HepG2 (cell line): ENCODE data around the gene TP73. TPM values are rescaled to one million over a fixed set of nuclear protein-coding genes. Genes with fewer than 3 reads are reported as not detected.

ENCODE experiments used
- CBX2 ChIP-seq, 2 experiments: fragments of 200-600 bp in 1 of 2; sonication (generic); formaldehyde crosslinking in 1 of 2; IDR thresholded peaks; 2 replicates each; pipeline versions ENCODE4 v1.7.0 to v1.8.1; 2018 to 2022; ENCODE audit warnings: low read depth in 2 of 2, low read length in 1 of 2, mild to moderate bottlenecking in 1 of 2, missing genetic modification reagents in 1 of 2
- EHMT2 ChIP-seq: fragments of 200-600 bp; sonication (generic); IDR thresholded peaks from 2 replicates; pipeline ENCODE4 v1.7.0; 2017; ENCODE audit warnings: antibody characterized with exemption, low read depth, low read length, borderline replicate concordance
- ERF ChIP-seq: IDR thresholded peaks from 2 replicates; pipeline ENCODE4 v1.6.1; 2018; ENCODE audit warnings: missing biosample characterization, missing genetic modification reagents
- HOXA5 ChIP-seq: sonication (generic); formaldehyde crosslinking; IDR thresholded peaks from 2 replicates; pipeline ENCODE4 v1.4.0; 2020; ENCODE audit warnings: missing genetic modification reagents
- IRF1 ChIP-seq: sonication (generic); formaldehyde crosslinking; IDR thresholded peaks from 2 replicates; pipeline ENCODE4 v1.4.0; 2020; ENCODE audit warnings: low read depth, mild to moderate bottlenecking, missing genetic modification reagents
- KDM5A ChIP-seq: fragments of 200-600 bp; sonication (generic); IDR thresholded peaks from 2 replicates; pipeline ENCODE4 v1.7.0; 2018; ENCODE audit warnings: antibody characterized with exemption, mild to moderate bottlenecking, low read length, borderline replicate concordance
- KMT2B ChIP-seq: IDR thresholded peaks from 2 replicates; pipeline ENCODE4 v1.6.1; 2016; ENCODE audit warnings: missing genetic modification reagents, missing compliant biosample characterization
- LBX2 ChIP-seq: sonication (generic); formaldehyde crosslinking; IDR thresholded peaks from 2 replicates; pipeline ENCODE4 v1.5.0; 2020; ENCODE audit warnings: missing genetic modification reagents, mild to moderate bottlenecking, borderline replicate concordance
- NR2C2 ChIP-seq: sonication (generic); formaldehyde crosslinking; IDR thresholded peaks from 2 replicates; pipeline ENCODE4 v1.4.0; 2020; ENCODE audit warnings: missing genetic modification reagents, mild to moderate bottlenecking, moderate library complexity, borderline replicate concordance
- POGZ ChIP-seq: sonication (generic); formaldehyde crosslinking; IDR thresholded peaks from 2 replicates; pipeline ENCODE4 v1.4.0; 2020; ENCODE audit warnings: mild to moderate bottlenecking, missing genetic modification reagents
- RELA ChIP-seq: sonication (generic); formaldehyde crosslinking; IDR thresholded peaks from 2 replicates; pipeline ENCODE4 v1.4.0; 2020; ENCODE audit warnings: missing genetic modification reagents
- SIX1 ChIP-seq: sonication (generic); formaldehyde crosslinking; IDR thresholded peaks from 2 replicates; pipeline ENCODE4 v1.4.0; 2020; ENCODE audit warnings: missing genetic modification reagents, borderline replicate concordance
- TBX2 ChIP-seq: sonication (generic); formaldehyde crosslinking; IDR thresholded peaks from 2 replicates; pipeline ENCODE4 v1.5.0; 2020; ENCODE audit warnings: missing genetic modification reagents, mild to moderate bottlenecking, borderline replicate concordance
- TCF12 ChIP-seq, 2 experiments: fragments of 450-650 bp in 1 of 2; sonication (generic) in 1 of 2; formaldehyde crosslinking in 1 of 2; IDR thresholded peaks; 2 replicates each; pipeline versions ENCODE4 v1.6.1 to v1.8.0; 2017 to 2022; ENCODE audit warnings: antibody characterized with exemption in 1 of 2, mild to moderate bottlenecking in 1 of 2, missing genetic modification reagents in 1 of 2, moderate library complexity in 1 of 2
- ZBTB38 ChIP-seq: sonication (generic); formaldehyde crosslinking; IDR thresholded peaks from 2 replicates; pipeline ENCODE4 v1.5.1; 2020; ENCODE audit warnings: mild to moderate bottlenecking, missing genetic modification reagents
- ZNF318 ChIP-seq: sonication (generic); formaldehyde crosslinking; IDR thresholded peaks from 2 replicates; pipeline ENCODE4 v1.4.0; 2020; ENCODE audit warnings: mild to moderate bottlenecking, missing genetic modification reagents
- ZNF546 ChIP-seq: sonication (generic); formaldehyde crosslinking; conservative IDR thresholded peaks from 2 replicates; pipeline ENCODE4 v1.8.1; 2023; ENCODE audit warnings: mild to moderate bottlenecking, missing genetic modification reagents
- ZNF556 ChIP-seq: sonication (generic); formaldehyde crosslinking; IDR thresholded peaks from 2 replicates; pipeline ENCODE4 v1.4.0; 2020; ENCODE audit warnings: mild to moderate bottlenecking, missing genetic modification reagents, borderline replicate concordance
- ZNF788 ChIP-seq: sonication (generic); formaldehyde crosslinking; IDR thresholded peaks from 2 replicates; pipeline ENCODE4 v1.5.0; 2020; ENCODE audit warnings: mild to moderate bottlenecking, missing genetic modification reagents, borderline replicate concordance
- ZNF878 ChIP-seq: sonication (generic); formaldehyde crosslinking; IDR thresholded peaks from 2 replicates; pipeline ENCODE4 v1.8.1; 2023; ENCODE audit warnings: mild to moderate bottlenecking, missing genetic modification reagents, moderate library complexity
- polyA plus RNA-seq, 8 experiments: library from polyadenylated mRNA; depleted of rRNA in 3 of 8; stranded (reverse) in 7 of 8; unstranded in 1 of 8; fragments of >200 nt; fragmentation: Illumina TruSeq in 4 of 8; extraction: Trizol in 4 of 8; gene quantifications; 2 replicates each; pipeline versions ENCODE4 v1.2.1 to v1.2.3, GENCODE V29; 2011 to 2016; ENCODE audit warnings: low read depth in 4 of 8, missing spikeins in 1 of 8, mixed read lengths in 1 of 8; ENCODE audit not compliant: insufficient read depth in 1 of 8
- total RNA-seq, 5 experiments: library from RNA; depleted of rRNA; stranded (reverse); fragments of >200 nt; fragmentation: Illumina TruSeq; extraction: Trizol; gene quantifications; 2 replicates each; pipeline ENCODE4 v1.2.3, GENCODE V29; 2016; ENCODE audit warnings: low read depth in 1 of 5

The TP73 gene
- total and polyA plus RNA-seq, 2 of the 13 experiments (the other 11 are each of a cell fraction or from before 2014, with no cell fraction given): 0.49 to 1.1 TPM

- TF ChIP-seq KMT2B (0 out of 2 replicates have a peak, but pooled peaks have one; percentile 24), LBX2 (CRISPR knock-in tag) (no peak), SIX1 (CRISPR knock-in tag) (no peak), TCF12 (IDR thresholded peaks at IDR 0.05) (no peak), TCF12 (CRISPR knock-in tag; IDR thresholded peaks at IDR 0.05) (no peak), ZNF318 (no peak), ZNF546 (CRISPR knock-in tag) (no peak), ZBTB38 (CRISPR knock-in tag) (no peak), NR2C2 (peak; percentile 99), HOXA5 (CRISPR knock-in tag) (0 out of 2 replicates have a peak, but pooled peaks have one; percentile 31), ZNF556 (no peak), IRF1 (CRISPR knock-in tag) (no peak), CBX2 (IDR thresholded peaks at IDR 0.05; ENCODE audit: low read depth, low read length) (no peak), CBX2 (CRISPR knock-in tag; IDR thresholded peaks at IDR 0.05; ENCODE audit: low read depth) (no peak), EHMT2 (no peak), TBX2 (CRISPR knock-in tag) (peak; percentile 60; the same call in 1 of the 2 replicates), RELA (CRISPR knock-in tag) (no peak), ZNF788 (CRISPR knock-in tag) (0 out of 2 replicates have a peak, but pooled peaks have one; percentile 22), POGZ (CRISPR knock-in tag) (no peak), KDM5A (peak; percentile 44), ZNF878 (no peak), ERF (CRISPR knock-in tag) (no peak)
Observed at GRCh38 chr1:3746830-3747521, 94.7 kb downstream of the TP73 start (continued).
